Skeletal muscle satellite cell (primary cell): ENCODE measurements around the gene FAM3B.

ENCODE experiments used
- H3K27me3 ChIP-seq: 2 replicates; pipeline ENCODE4 v1.7.0; 2013; ENCODE audit warnings: low read length; ENCODE audit not compliant: control insufficient read depth, insufficient read depth
- H3K36me3 ChIP-seq: 2 replicates; pipeline ENCODE4 v1.7.0; 2013; ENCODE audit warnings: mild to moderate bottlenecking, control low read depth, low read length; ENCODE audit not compliant: insufficient read depth
- H3K4me1 ChIP-seq: 2 replicates; pipeline ENCODE4 v1.7.0; 2013; ENCODE audit warnings: low read length; ENCODE audit not compliant: control insufficient read depth, insufficient read depth
- H3K4me2 ChIP-seq: 2 replicates; pipeline ENCODE4 v1.7.0; 2013; ENCODE audit warnings: mild to moderate bottlenecking, low read length
- H3K4me3 ChIP-seq: 2 replicates; pipeline ENCODE4 v1.7.0; 2013; ENCODE audit warnings: low read length
- H3K9ac ChIP-seq: 2 replicates; pipeline ENCODE4 v1.7.0; 2013; ENCODE audit warnings: mild to moderate bottlenecking, low read depth, low read length, moderate library complexity
- H3K9me3 ChIP-seq: replicated peaks from 2 replicates; pipeline ENCODE4 v1.7.0; 2013; ENCODE audit warnings: mild to moderate bottlenecking, control low read depth, low read length

FAM3B gene

DNA sequence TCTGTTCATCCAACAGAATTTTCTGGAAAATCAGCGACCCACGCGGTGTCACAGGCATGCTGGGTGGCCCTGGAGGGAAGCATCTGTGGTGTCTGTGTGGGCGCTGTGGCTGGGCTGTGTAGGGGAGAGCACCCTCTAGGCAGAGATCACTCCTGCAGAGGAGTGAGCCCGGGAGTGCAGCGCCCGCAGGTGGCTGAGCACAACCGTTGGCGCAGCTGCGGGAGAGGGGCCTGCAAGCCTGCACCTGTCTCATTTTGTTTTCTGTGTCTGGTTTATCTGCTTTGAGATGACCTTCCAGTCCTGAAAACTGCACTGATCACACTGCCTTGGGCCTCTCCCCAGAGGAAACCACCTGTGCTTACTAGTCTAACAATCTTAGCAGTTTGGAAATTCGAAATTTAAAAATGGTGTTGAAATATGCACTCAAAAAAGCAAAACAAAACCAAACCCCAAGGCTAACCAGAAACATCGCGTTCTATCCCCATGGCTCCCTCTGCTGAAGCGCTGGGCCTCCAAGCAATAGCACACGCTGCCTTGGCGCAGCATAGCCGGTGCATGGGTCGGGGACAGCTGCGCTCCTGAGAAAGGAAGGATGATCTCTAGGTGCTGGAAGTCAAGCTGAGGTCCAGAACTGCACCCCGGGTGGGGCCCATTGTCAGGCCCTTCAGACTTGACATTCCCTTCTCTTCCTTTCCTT, 4.8 kb downstream of the FAM3B start:
- Histone ChIP-seq H3K4me2 (no peak overlapping the region), H3K4me3 (no peak overlapping the region), H3K27me3 (peaks cover 30% of the 10 kb centered on the region), H3K4me1 (no peaks in the 10 kb centered on the region), H3K9ac (no peak overlapping the region), H3K36me3 (no peaks in the 10 kb centered on the region), H3K9me3 (no peaks in the 10 kb centered on the region)

DNA sequence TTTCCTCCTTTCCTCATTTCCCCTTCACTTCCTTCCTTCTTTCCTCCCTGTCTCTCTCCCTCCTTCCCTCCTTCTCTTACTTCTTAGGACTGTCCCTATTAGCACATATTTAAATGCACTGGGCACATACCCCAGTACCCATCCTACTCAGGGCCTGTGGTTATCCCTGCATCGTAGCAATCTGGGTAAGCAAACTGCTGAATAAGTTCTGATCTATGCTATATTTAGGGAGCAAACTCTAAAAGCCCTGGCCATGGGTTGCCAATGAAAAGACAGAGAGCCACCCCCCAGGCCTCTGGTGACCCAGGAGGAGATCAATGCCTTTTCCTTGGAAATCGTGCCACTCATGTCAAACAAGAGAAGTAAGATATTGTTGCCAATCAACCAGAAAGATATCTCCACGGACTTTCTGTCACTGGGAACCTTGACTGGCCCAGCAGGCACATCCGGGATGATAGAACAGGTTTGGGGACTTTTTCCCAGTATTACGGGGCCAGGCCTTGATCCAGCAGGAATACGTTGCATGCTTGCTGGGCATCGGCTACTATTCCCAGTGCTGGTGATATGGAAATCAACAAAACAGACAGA, 5.4 kb downstream of the FAM3B start:
- Histone ChIP-seq H3K36me3 (no peaks in the 10 kb centered on the region), H3K27me3 (peaks cover 23% of the 10 kb centered on the region), H3K4me2 (no peak overlapping the region)

DNA sequence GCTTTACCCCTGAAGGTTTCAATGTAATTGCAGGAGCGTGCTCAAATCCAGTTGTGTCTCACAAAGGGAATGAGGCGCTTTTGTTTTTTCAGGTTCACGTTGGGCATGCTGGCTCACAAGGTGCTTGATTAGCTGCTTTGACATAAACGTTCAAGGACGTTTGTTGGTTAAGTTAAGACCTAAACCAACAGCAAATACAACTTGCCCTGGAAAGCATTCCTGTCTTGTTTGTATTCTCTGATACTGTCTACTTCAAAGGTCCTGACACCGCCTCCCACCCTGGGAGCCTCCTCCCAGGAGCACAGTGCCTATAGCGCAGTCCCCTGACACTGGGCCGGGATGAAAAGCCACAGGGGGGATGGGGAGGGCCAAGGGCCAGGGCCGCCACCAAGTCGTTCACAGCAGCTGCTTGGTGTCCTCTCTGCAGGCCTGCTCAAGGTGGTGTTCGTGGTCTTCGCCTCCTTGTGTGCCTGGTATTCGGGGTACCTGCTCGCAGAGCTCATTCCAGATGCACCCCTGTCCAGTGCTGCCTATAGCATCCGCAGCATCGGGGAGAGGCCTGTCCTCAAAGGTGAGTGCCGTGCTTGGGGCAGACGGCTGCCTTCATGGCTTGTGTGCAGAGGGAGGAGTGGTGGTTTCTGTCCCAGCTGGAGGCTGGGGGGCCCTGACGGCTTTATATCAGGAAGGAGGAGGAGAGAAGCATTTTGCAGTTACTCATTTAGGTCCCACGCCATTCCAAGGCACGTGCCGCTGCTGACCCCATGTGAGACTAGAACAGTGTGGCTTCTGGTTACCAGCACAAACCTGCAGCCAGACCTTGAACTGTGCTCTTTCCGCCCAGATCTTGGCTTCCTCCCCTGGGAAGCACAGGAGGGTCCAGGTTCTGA, 6.1 kb downstream of the FAM3B start:
- Histone ChIP-seq H3K4me3 (no peak overlapping the region), H3K9me3 (no peaks in the 10 kb centered on the region), H3K9ac (no peak overlapping the region), H3K36me3 (no peaks in the 10 kb centered on the region), H3K4me1 (no peaks in the 10 kb centered on the region), H3K27me3 (peaks cover 19% of the 10 kb centered on the region), H3K4me2 (no peak overlapping the region)

More for the DNA sequence above, 5.4 kb downstream of the FAM3B start:
- no peaks in the 10 kb centered on the region for H3K9me3 ChIP-seq
- no peaks in the 10 kb centered on the region for H3K4me1 ChIP-seq
- no peak overlapping the region for H3K9ac ChIP-seq
- H3K4me3 ChIP-seq, result no peak overlapping the region

DNA sequence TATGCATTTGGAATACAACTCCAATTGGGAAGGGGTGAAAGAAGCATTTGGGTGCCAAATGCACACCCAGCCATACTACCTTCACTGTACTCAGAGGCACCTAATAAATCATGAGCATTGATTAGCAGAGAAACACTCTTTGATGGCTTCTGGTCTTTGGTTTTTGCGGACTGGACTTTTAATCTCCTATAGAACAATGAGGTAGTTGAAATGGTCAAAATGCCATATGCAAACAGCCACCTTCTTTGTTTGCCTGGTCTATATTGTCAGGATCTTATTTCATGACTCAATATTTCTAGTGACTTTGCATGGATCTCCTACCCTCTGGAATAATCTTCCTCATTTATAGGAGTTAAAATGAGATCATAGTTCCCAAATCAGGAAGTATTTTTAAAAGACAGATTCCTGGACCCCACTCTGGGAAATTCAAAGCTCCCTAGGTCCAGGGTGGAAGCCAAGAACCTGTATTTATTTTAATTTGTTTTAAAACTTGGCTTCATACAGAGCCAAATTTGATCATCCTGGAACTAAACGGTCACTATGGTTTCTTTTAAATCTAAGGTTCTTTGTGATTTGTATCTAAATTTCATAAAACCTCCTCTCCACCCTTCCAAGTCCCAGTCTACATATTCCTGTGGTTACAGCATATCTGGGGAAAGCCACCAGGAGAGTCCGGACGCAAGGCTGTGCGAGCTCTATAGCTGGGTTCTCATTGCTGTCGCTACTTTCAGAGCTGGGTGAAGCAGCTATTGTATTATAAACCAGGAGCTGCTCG, 8.7 kb downstream of the FAM3B start:
- Histone ChIP-seq H3K27me3 (peaks cover 11% of the 10 kb centered on the region), H3K9ac (no peak overlapping the region), H3K36me3 (no peaks in the 10 kb centered on the region), H3K4me2 (no peak overlapping the region), H3K4me1 (no peaks in the 10 kb centered on the region), H3K4me3 (no peak overlapping the region), H3K9me3 (no peaks in the 10 kb centered on the region)

DNA sequence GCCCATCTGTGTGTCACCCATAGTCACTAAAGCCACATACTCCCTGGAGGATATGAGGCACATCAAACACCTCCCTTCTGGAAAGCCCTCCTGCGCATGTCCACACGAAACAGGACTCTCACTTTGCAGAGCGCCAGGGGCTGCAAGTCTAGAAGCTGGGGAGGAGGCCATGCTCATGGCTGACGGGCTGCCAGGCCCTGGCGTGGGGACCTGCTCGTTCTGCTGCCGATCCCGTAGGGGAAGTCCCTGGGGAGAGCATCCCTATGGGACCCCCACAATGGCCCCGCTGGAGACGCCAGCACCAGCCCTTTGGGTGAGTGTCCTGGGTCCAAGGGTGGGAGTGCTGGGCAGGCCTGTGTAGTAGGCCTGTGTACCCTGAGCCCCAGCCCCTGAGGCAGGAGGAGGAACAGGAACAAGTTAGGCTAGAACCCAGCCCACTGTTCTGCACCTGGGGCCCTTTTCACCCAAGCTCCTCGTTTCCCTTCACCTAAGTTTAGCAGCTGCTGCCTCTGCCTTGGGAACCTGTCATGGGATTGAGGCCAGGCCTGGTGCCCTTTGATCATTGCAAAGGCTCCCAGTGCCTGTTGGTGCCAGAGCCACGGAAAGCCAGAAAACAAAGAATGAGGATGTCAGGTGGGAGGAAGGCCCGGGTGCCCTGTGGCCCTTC, 9.9 kb downstream of the FAM3B start:
- Histone ChIP-seq H3K9ac (no peak overlapping the region), H3K27me3 (peaks cover 3% of the 10 kb centered on the region), H3K36me3 (no peaks in the 10 kb centered on the region), H3K9me3 (no peaks in the 10 kb centered on the region), H3K4me3 (no peak overlapping the region), H3K4me1 (no peaks in the 10 kb centered on the region), H3K4me2 (no peak overlapping the region)

DNA sequence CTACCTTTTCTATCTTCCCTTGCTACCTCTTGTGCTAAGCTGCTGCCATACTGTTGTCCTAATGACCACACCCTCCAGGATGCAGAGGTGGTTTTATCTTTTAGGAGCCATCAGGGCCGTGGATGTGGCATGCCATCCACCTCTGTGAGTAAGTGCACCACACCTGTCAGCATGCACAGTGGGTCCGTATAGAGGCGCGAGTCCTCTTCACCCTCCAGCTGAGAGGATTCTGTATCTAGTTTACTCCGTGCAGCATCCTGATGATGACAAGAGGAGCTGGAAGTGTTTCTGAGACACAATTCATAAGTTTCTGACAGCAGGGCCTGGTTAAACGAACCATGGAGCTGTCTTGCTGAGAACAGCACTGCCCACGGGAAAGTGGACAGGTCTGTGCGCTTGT, 11.2 kb downstream of the FAM3B start:
- peaks cover 3% of the 10 kb centered on the region for H3K27me3 ChIP-seq
- no peak overlapping the region for H3K9ac ChIP-seq
- H3K4me3 ChIP-seq, result no peak overlapping the region
- no peaks in the 10 kb centered on the region for H3K4me1 ChIP-seq
- H3K9me3 ChIP-seq, result no peaks in the 10 kb centered on the region
- no peaks in the 10 kb centered on the region for H3K36me3 ChIP-seq
- no peak overlapping the region for H3K4me2 ChIP-seq

GRCh38 chr21:41328660-41329607, 12.3 kb downstream of the FAM3B start:
- H3K36me3 ChIP-seq, result no peaks in the 10 kb centered on the region
- H3K9me3 ChIP-seq, result no peaks in the 10 kb centered on the region
- no peaks in the 10 kb centered on the region for H3K4me1 ChIP-seq
- H3K9ac ChIP-seq, result no peak overlapping the region
- no peak overlapping the region for H3K4me2 ChIP-seq
- H3K4me3 ChIP-seq, result no peak overlapping the region
- H3K27me3 ChIP-seq, result peaks cover 3% of the 10 kb centered on the region

DNA sequence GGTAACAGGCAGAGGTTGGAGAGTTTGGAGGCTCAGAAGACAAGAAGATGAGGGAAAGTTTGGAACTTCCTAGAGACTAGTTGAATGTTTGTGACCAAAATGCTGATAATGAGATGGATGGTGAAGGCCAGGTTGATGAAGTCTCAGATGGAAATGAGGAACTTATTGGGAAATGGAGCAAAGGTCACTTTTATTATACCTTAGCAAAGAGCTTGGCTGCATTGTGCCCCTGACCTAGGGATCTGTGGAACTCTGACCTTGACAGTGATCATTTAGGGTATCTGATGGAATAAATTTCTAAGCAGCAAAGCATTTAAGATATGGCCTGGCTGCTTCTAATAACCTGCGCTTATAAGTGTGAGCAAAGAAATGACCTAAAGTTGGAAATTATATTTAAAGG, 17.2 kb downstream of the FAM3B start:
- Histone ChIP-seq H3K4me3 (no peak overlapping the region), H3K9ac (no peak overlapping the region), H3K27me3 (no peaks in the 10 kb centered on the region), H3K4me1 (no peaks in the 10 kb centered on the region), H3K4me2 (no peak overlapping the region), H3K9me3 (no peaks in the 10 kb centered on the region), H3K36me3 (no peaks in the 10 kb centered on the region)

- H3K27me3 ChIP-seq, result peaks cover 2% of the 10 kb centered on the region
- H3K9ac ChIP-seq, result no peak overlapping the region
- H3K9me3 ChIP-seq, result no peaks in the 10 kb centered on the region
- H3K4me3 ChIP-seq, result no peak overlapping the region
- H3K36me3 ChIP-seq, result no peaks in the 10 kb centered on the region
- no peak overlapping the region for H3K4me2 ChIP-seq
- H3K4me1 ChIP-seq, result no peaks in the 10 kb centered on the region
Observed at GRCh38 chr21:41337515-41337914, 20.9 kb downstream of the FAM3B start.

DNA sequence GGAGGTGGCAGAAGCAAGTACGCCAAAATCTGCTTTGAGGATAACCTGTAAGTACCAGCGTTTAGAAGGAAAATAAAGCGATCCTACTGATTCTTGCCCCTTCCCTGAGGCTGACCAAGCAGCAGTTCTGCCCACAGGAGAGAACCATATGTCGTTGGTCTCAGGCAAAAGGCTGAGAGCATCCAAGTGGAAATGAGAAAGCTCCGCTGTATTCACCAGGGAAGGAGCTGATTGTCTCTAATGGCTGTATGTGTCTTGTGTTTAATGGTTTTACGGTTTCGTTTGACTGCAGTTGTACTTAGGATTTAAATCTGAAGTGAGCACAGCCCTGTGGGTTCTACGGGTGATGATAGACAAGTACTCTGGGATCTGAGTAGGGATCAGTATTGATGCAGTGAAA, 21.9 kb downstream of the FAM3B start:
- Histone ChIP-seq H3K9ac (no peak overlapping the region), H3K9me3 (no peaks in the 10 kb centered on the region), H3K36me3 (no peaks in the 10 kb centered on the region), H3K4me3 (no peak overlapping the region), H3K4me2 (no peak overlapping the region), H3K27me3 (peaks cover 6% of the 10 kb centered on the region), H3K4me1 (no peaks in the 10 kb centered on the region)
